BJ (cell line): ENCODE data around the gene MEIOSIN. TPM values are rescaled to one million over a fixed set of nuclear protein-coding genes. Genes with fewer than 3 reads are reported as not detected.

ENCODE experiments used
- CTCF ChIA-PET: fragments of 350-600 bp; formaldehyde crosslinking; extraction: SDS; loops from one replicate; lab custom pipeline; 2021; ENCODE audit warnings: antibody characterized with exemption, inconsistent platforms; lab: Yijun Ruan, JAX
- POLR2A ChIA-PET: fragments of 300-600 bp; sonication (Branson Sonifier 250); formaldehyde crosslinking; extraction: SDS; loops from one replicate; lab custom pipeline; 2021; ENCODE audit warnings: antibody characterized with exemption; lab: Charles Lee
- DNase-seq: peaks from one replicate; pipeline ENCODE4 v3.0.0-alpha.2; 2011; ENCODE audit warnings: low read depth
- H3K27me3 ChIP-seq: 2 replicates; pipeline ENCODE4 v1.6.0; 2011; ENCODE audit warnings: low read length; ENCODE audit not compliant: control insufficient read depth, insufficient read depth
- H3K36me3 ChIP-seq: 2 replicates; pipeline ENCODE4 v1.5.1; 2011; ENCODE audit warnings: low read length; ENCODE audit not compliant: control insufficient read depth, insufficient read depth
- H3K4me3 ChIP-seq: 2 replicates; pipeline ENCODE4 v1.5.1; 2011; ENCODE audit warnings: low read depth, mild to moderate bottlenecking, control low read depth, low read length
- polyA plus RNA-seq: library from polyadenylated mRNA; depleted of rRNA; stranded (reverse); fragments of >200 nt; gene quantifications from 2 replicates; pipeline ENCODE4 v1.2.3, GENCODE V29; 2011
- TF ChIP-seq, protein P1 (sequence below): IDR thresholded peaks from 2 replicates; pipeline ENCODE4 v1.5.1; 2011; ENCODE audit warnings: low read depth, mild to moderate bottlenecking, control low read depth, inconsistent platforms, low read length, moderate library complexity; ENCODE audit not compliant: insufficient read depth

The MEIOSIN gene
- polyA plus RNA-seq, 1 experiment = not detected

DNA sequence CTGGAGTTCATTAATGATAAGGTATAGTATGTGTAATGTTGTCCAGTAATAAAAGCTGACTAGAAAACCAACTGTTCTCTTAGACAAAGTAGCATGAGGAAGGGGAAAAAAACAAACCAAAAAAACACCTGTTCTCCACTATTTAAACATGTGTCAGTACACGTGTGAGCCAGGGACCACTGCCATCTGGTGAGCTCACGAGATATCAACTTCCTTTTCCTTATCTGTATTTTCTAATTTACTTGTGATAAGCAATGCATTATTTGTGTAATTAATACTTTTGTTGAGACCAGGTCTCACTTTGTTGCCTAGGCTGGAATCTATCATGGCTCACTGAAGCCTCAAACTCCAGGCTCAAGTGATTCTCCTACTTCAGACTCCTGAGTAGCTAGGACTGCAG, 40.1 kb downstream of the MEIOSIN start:
- no peak for DNase-seq
- H3K36me3 ChIP-seq = peaks cover 48% of the 10 kb centered on the region
- POLR2A ChIA-PET = interaction anchor here (0.5 kb wide), 1 partner anchor 9 kb away, joined by 3 read pairs; the partner anchor contains the start of gene DMPK
- CTCF ChIA-PET = interaction anchor here (0.7 to 7.7 kb wide), 5 partner anchors 9 to 183 kb away, joined by 3 to 154 read pairs (median 5); partner anchors contain the start of genes DMPK and QPCTL
- TF ChIP-seq, protein P1, sequence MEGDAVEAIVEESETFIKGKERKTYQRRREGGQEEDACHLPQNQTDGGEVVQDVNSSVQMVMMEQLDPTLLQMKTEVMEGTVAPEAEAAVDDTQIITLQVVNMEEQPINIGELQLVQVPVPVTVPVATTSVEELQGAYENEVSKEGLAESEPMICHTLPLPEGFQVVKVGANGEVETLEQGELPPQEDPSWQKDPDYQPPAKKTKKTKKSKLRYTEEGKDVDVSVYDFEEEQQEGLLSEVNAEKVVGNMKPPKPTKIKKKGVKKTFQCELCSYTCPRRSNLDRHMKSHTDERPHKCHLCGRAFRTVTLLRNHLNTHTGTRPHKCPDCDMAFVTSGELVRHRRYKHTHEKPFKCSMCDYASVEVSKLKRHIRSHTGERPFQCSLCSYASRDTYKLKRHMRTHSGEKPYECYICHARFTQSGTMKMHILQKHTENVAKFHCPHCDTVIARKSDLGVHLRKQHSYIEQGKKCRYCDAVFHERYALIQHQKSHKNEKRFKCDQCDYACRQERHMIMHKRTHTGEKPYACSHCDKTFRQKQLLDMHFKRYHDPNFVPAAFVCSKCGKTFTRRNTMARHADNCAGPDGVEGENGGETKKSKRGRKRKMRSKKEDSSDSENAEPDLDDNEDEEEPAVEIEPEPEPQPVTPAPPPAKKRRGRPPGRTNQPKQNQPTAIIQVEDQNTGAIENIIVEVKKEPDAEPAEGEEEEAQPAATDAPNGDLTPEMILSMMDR = no peak
- H3K27me3 ChIP-seq = no peaks in the 10 kb centered on the region
- no peak overlapping the region for H3K4me3 ChIP-seq

DNA sequence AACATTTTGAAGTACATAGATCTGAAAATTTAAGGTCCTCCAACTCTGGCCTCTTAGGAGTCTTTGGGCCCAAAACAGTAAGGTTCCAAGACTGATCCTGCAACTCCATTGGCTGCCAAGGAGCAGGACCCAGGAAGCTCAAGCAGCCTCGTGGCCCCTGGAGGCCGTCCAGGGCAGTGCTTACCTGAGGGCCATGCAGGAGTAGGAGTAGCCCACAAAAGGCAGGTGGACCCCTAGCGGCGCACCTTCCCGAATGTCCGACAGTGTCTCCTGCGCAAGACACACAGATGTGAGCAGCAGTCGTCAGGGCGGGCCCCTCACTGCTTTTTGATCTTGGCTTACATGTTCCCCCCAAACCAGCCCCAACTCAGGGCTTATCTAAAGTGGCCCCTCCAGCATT, 41.5 kb downstream of the MEIOSIN start:
- CTCF ChIA-PET = interaction anchor here (1.1 kb wide), 1 partner anchor 24 kb away, joined by 4 read pairs; no protein-coding TSS in a partner anchor
- Histone ChIP-seq H3K27me3 (no peaks in the 10 kb centered on the region), H3K4me3 (no peak overlapping the region), H3K36me3 (peaks cover 56% of the 10 kb centered on the region)
- POLR2A ChIA-PET = no interaction called here
- TF ChIP-seq, protein P1 = no peak
- DNase-seq = no peak

DNA sequence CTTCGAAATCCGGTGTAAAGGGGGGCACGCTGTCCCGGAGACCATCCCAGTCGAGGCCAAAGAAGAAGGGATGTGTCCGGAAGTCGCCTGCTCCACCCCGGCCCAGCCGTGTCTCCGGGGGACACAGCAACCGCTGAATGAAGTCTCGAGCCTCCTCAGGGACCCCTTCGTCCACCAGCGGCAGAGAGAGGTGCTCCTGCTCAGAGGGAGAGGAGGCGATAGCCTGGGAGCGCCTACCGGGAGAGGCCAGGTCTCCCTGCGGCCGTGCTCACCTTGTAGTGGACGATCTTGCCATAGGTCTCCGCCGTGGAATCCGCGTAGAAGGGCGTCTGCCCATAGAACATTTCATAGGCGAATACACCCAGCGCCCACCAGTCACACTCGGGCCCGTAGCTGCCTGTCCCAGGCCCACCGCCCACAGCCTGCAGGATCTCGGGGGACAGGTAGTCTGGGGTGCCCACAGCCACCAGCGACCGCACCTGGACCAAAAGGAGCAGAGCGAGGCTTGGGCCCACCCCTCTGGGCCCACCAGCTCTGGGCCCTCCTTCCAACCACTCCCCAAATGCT, 44.2 kb downstream of the MEIOSIN start:
- Histone ChIP-seq H3K27me3 (no peaks in the 10 kb centered on the region), H3K4me3 (no peak overlapping the region), H3K36me3 (peaks cover 41% of the 10 kb centered on the region)
- TF ChIP-seq, protein P1 = no peak
- ChIA-PET CTCF (no interaction called here), POLR2A (no interaction called here)
- DNase-seq = no peak

DNA sequence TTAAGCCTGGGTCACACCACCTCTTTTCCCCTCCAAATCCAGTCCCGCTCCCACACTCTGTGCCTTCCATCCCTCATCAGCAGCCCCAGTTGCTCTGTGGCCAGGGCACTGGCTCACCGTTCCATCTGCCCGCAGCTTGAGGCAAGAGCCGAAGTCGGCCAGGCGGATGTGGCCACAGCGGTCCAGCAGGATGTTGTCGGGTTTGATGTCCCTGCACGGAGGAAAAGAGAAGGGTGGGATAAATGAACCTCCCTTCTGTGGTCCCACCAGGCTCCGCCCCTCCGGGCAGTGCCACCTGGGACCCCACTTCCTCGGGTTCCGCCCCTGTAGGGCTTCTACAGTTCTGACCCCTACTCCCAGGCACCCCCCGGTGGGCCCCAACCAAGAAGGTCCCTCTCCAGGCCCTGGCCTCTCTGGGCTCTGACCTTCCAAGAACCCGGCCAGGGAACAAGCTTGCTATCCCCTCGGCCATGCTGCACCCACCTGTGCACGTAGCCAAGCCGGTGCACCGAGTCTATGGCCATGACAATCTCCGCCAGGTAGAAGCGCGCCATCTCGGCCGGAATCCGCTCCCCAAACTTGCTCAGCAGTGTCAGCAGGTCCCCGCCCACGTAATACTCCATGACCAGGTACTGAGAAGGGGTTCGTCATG, 44.9 kb downstream of the MEIOSIN start:
- no peak overlapping the region for H3K4me3 ChIP-seq
- no peaks in the 10 kb centered on the region for H3K27me3 ChIP-seq
- TF ChIP-seq, protein P1 = no peak
- DNase-seq = no peak
- ChIA-PET POLR2A (no interaction called here), CTCF (no interaction called here)
- H3K36me3 ChIP-seq = peaks cover 36% of the 10 kb centered on the region
